HEK293T (cell line): Measurements from ENCODE around the gene BLVRB.

Experiments used
- ARNT ChIP-seq: fragments of 450-650 bp; IDR thresholded peaks from 2 replicates; pipeline ENCODE4 v1.6.1; 2017; ENCODE audit warnings: mild to moderate bottlenecking
- BHLHE40 ChIP-seq: fragments of 450-650 bp; IDR thresholded peaks from 2 replicates; pipeline ENCODE4 v1.6.1; 2016; ENCODE audit warnings: mild to moderate bottlenecking, moderate library complexity, borderline replicate concordance
- CTBP1 ChIP-seq: fragments of 450-650 bp; IDR thresholded peaks from 2 replicates; pipeline ENCODE4 v1.6.1; 2016; ENCODE audit warnings: borderline replicate concordance
- ELF4 ChIP-seq: fragments of 450-650 bp; IDR thresholded peaks from 2 replicates; pipeline ENCODE4 v1.6.1; 2017; ENCODE audit warnings: antibody characterized with exemption
- FOXA1 ChIP-seq: fragments of 450-650 bp; IDR thresholded peaks from 2 replicates; pipeline ENCODE4 v1.6.1; 2016; ENCODE audit warnings: mild to moderate bottlenecking
- FOXK2 ChIP-seq: fragments of 450-650 bp; IDR thresholded peaks from 2 replicates; pipeline ENCODE4 v1.6.1; 2016; ENCODE audit warnings: mild to moderate bottlenecking
- FOXM1 ChIP-seq: fragments of 450-650 bp; IDR thresholded peaks from 2 replicates; pipeline ENCODE4 v1.6.1; 2017; ENCODE audit warnings: mild to moderate bottlenecking, borderline replicate concordance
- HDGF ChIP-seq: fragments of 450-650 bp; IDR thresholded peaks from 2 replicates; pipeline ENCODE4 v1.6.1; 2017; ENCODE audit warnings: antibody characterized with exemption, borderline replicate concordance
- NFRKB ChIP-seq: fragments of 450-650 bp; IDR thresholded peaks from 2 replicates; pipeline ENCODE4 v1.6.1; 2016; ENCODE audit warnings: mild to moderate bottlenecking, moderate library complexity
- PKNOX1 ChIP-seq: fragments of 450-650 bp; IDR thresholded peaks from 2 replicates; pipeline ENCODE4 v1.6.1; 2016
- SP1 ChIP-seq: fragments of 450-650 bp; IDR thresholded peaks from 2 replicates; pipeline ENCODE4 v1.6.1; 2017
- SUZ12 ChIP-seq: fragments of 450-650 bp; IDR thresholded peaks from 2 replicates; pipeline ENCODE4 v1.6.1; 2016; ENCODE audit warnings: mild to moderate bottlenecking
- TARDBP ChIP-seq: fragments of 450-650 bp; IDR thresholded peaks from 2 replicates; pipeline ENCODE4 v1.6.1; 2016
- ZNF384 ChIP-seq: fragments of 450-650 bp; IDR thresholded peaks from 2 replicates; pipeline ENCODE4 v1.6.1; 2016

GRCh38 chr19:40446263-40446784 lies 19.2 kb downstream of the BLVRB start:
- TF ChIP-seq ARNT = no peak
- no peak for TF ChIP-seq ZNF384
- no peak for TF ChIP-seq ELF4
- TF ChIP-seq SUZ12 = no peak
- no peak for TF ChIP-seq FOXM1
- TF ChIP-seq SP1 = no peak
- no peak for TF ChIP-seq FOXA1
- TF ChIP-seq TARDBP = no peak
- no peak for TF ChIP-seq HDGF
- no peak for TF ChIP-seq FOXK2
- no peak for TF ChIP-seq BHLHE40
- TF ChIP-seq NFRKB = no peak
- no peak for TF ChIP-seq PKNOX1
- no peak for TF ChIP-seq CTBP1
